Brain pericyte (primary cell): ENCODE measurements around the gene CCDC183.

Source experiments
- DNase-seq: peaks from one replicate; pipeline ENCODE4 v3.0.0-alpha.2; 2012; ENCODE audit warnings: low read depth, low spot score

Gene CCDC183

DNA sequence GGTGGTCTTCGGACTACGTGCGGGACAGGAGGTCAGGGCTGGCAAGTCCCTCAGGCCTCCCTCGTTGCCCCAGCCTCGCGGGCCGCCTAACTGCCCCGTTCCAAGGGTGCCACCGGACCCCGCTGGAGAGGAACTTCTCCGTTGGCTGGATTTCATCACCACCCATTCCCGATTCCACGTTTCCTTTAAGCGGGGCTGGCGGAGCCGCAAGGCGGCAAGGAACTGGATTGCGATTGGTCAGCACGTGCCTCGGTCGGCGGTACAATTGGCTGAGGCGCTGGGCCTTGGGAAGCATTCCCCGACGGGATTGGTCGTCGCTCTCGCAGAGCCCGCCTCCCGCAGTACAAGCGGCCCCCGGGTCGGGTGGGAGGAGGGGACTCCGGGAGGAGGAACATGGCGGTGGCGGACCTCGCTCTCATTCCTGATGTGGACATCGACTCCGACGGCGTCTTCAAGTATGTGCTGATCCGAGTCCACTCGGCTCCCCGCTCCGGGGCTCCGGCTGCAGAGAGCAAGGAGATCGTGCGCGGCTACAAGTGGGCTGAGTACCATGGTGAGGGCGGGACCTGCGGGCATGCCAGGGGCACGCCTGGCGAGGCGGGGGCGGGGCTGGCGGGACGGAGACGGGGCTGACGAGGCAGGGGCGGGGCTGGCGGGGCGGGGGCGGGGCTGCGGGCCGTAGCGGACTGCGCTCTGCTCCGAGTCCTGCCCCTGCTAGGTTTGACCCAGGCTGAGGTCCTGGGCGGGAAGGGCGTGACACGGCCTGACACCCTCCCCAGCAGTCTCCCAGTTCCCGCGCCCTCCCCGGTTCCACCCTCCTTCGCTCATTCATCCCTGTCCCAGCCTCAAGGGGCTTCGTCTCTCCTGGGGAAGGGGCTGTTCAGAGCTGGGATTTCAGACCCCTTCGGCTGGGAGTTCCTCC, 53.2 kb downstream of the CCDC183 start, which contains the start of gene PHPT1:
TSS of gene PHPT1 (plus strand) at position 372 of the 922 bp plus-strand sequence. CDS start at position 394, 22 bp downstream.
- peak; percentile 98 for DNase-seq

DNA sequence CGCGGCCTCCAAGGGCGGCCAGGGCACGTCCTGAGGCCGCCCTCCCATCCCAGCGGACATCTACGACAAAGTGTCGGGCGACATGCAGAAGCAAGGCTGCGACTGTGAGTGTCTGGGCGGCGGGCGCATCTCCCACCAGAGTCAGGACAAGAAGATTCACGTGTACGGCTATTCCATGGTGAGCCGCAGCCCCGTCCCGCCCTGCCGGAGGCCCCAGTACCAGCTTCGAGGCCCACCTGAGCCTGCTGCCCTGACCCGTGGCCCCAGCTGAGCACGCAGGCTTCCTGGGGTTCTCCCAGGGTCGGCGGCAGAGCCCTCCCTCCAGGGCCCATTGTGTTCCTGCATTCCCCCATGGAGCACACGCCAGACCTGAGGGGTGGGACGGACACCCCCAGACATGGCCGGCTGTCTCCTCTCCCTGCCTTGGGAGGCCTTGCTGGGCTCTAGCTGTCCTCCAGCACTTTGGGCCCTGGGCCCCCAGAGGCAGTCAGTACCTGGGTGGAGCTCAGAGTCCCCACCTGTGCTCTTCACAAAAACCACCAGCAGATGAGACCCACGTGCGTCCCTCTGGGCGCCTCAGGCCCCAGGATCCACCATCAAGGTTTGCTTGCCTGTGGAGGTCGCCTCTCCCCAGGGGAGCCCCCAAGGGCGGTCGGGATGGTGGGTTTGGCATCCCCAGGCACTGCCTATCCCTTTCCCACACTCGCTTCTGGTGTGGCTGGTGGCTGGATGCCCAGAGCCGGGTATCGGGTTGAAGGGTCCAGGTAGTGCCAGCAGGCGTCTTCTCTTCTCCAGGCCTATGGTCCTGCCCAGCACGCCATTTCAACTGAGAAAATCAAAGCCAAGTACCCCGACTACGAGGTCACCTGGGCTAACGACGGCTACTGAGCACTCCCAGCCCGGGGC, 54.1 kb downstream of the CCDC183 start:
- DNase-seq, result no peak

DNA sequence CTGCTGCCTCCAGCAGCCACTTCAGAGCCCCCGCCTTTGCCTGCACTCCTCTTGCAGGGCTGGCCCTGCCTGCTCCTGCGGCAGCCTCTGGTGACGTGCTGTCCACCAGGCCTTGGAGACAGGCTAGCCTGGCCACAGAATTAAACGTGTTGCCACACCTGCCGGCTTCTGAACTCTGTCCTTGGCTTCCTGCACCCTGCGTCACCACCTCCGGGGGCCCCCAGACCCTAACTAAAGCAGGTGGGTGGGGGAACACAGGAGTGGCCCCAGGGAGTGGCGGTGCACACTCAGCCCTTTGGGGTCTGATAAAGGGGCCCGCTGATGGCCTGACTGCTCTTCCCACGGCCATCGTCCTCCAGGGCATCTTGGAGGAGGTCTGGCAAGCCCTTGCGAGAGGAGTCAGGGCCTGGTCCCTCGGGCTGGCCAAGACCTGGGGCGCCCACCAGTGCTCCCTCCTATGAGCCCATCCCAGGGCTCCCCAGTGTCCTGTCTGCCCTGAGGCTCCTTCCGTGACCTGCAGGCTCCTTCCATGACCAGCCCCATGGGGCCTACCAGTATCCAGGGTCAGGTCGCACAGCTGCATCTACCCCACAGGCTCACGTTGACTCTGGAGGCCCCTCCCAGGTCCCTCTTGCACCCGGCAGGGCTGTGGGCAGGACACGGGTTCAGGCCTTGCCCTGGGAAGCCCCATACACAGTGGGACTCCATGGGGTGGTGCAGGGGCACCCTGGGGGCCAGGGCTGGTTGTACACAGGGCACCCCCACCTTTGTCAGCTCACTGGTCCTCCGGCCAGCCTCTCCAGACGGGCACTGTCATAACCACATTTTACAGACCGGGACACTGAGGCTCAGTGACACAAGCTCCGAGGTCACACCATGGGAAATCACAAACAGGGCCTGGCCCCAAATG, 55.0 kb downstream of the CCDC183 start:
- DNase-seq, result no peak

DNA sequence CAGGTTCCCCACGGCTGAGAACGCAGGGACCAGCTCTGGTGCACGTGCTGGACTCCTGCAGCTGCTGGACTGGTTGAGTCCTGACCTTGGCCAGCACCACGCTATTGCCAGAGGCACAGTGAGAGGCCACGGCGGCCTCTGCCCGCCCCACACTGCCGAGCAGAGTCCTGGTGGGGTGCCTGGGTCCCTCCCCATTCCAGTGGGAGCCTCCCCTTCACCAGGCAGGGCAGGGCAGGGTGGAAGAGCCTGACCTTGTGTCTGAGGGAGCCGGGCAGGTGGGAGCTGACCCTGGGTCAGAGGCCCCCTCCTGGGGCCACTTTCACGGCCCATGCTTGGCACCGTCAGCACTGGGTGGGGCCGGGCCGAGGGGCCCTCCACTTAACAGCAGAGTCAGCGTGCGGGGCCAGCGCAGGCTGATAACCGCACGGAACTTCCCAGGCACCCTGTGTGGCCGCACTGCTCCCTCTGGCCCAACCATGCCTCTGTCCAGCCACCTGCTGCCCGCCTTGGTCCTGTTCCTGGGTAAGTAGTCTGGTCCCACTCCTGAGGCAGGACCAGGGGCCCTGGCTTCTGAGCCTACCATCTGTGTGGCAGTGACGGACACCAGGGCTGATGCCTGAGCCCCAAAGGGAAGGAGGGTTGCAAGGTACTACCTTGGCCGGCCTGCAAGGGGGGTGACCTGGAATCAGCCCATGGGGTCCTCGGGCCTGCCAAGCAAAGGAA, 56.0 kb downstream of the CCDC183 start, which contains the start of gene MAMDC4:
TSS of gene MAMDC4 (plus strand) at position 406 of the 723 bp plus-strand sequence. CDS start at position 477, 71 bp downstream.
- no peak for DNase-seq

DNA sequence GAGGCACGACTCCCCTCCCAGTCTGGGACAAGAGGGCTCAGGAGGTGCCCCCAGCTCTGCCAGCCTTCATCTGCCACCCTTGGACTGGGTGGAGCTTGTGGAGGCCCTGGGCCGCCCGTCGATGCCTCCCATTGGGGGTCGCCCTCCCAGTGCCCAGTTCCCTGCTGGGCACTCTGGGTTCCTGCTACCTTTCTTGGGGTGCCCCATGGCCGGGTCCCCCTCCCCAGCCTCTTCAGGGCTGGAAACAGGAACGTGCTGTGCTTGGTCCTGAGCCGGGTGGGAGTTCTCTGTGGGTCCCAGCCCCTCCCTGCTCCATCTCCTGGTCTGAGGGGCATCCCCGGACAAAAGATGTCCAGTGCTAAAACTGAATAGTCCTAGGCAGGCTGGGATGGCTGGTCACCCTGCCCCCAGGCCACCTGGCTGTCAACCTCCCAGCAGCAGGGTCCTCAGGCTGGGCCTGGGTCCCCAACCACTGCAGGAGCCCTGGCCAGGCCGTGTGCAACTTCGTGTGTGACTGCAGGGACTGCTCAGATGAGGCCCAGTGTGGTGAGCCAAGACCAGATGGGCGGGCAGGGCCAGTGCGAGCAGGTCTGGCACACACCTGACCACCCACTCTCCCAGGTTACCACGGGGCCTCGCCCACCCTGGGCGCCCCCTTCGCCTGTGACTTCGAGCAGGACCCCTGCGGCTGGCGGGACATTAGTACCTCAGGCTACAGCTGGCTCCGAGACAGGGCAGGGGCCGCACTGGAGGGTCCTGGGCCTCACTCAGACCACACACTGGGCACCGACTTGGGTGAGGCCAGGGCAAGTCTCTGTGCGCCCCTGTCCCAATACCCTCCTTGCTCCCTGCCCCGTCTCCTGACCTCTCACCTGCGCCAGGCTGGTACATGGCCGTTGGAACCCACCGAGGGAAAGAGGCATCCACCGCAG, 56.8 kb downstream of the CCDC183 start:
- DNase-seq, result no peak

DNA sequence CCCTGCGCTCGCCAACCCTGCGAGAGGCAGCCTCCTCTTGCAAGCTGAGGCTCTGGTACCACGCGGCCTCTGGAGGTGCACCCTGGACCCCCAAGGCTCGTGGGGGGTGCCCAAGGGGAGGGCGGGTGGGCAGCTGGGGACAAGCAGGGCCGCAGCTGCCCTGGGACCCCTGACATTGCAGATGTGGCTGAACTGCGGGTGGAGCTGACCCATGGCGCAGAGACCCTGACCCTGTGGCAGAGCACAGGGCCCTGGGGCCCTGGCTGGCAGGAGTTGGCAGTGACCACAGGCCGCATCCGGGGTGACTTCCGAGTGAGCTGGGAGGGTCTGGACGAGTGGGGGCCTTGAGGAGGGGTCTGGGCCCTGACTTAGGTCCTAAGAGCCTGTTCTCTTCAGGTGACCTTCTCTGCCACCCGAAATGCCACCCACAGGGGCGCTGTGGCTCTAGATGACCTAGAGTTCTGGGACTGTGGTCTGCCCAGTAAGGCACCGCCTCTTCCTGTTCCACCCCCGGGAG, 57.5 kb downstream of the CCDC183 start:
- no peak for DNase-seq

DNA sequence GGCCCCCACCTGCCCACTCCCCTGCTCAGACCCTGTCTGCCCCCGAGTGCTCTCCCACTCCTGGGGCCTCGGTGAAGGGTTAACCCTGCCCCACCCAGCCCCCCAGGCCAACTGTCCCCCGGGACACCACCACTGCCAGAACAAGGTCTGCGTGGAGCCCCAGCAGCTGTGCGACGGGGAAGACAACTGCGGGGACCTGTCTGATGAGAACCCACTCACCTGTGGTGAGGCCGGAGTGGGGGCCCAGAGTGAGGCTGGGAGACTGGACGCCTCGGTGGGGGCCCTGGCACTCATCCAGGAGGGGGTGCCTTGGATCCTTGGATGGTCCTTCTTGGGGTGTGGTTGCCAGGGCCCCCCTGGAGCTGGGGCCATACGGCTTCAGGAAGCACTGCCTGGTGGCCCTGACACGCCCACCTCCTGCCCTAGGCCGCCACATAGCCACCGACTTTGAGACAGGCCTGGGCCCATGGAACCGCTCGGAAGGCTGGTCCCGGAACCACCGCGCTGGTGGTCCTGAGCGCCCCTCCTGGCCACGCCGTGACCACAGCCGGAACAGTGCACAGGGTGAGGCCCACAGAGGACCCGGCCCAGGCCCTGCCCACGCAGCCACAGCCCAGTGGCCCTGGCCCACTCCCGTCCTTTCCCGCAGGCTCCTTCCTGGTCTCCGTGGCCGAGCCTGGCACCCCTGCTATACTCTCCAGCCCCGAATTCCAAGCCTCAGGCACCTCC, 58.1 kb downstream of the CCDC183 start:
- no peak for DNase-seq

DNA sequence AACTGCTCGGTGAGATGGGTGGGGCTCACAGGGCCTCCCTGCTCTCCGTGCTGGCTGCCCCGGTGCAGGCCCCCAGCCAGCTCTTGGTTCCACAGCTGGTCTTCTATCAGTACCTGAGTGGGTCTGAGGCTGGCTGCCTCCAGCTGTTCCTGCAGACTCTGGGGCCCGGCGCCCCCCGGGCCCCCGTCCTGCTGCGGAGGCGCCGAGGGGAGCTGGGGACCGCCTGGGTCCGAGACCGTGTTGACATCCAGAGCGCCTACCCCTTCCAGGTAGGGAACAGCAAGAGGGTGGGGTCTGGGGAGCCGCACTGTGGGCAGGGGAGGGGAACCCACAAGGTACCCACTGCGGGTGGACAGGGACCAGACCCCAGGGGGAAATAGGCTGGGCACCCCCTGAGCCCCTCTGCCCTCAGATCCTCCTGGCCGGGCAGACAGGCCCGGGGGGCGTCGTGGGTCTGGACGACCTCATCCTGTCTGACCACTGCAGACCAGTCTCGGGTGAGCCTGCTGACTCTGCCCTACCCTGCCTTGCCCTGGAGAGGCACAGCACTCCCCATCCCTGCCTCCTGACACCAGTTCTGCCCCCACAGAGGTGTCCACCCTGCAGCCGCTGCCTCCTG, 58.8 kb downstream of the CCDC183 start:
- no peak for DNase-seq

DNA sequence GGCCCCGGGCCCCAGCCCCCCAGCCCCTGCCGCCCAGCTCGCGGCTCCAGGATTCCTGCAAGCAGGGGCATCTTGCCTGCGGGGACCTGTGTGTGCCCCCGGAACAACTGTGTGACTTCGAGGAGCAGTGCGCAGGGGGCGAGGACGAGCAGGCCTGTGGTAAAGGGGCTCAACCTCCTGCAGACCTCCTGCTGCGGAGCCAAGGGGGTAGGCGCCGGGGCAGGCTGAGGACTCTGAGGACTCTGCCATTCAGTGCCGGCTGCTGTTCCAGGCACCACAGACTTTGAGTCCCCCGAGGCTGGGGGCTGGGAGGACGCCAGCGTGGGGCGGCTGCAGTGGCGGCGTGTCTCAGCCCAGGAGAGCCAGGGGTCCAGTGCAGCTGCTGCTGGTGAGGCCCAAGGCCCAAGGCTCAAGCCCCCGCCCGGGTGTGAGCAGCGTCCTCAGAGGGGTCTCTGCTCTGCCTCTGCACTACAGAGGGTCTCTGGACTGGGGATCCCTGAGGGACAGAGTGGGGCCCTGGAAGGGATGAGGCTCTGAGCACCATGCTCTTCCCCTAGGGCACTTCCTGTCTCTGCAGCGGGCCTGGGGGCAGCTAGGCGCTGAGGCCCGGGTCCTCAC, 59.4 kb downstream of the CCDC183 start:
- DNase-seq, result no peak

DNA sequence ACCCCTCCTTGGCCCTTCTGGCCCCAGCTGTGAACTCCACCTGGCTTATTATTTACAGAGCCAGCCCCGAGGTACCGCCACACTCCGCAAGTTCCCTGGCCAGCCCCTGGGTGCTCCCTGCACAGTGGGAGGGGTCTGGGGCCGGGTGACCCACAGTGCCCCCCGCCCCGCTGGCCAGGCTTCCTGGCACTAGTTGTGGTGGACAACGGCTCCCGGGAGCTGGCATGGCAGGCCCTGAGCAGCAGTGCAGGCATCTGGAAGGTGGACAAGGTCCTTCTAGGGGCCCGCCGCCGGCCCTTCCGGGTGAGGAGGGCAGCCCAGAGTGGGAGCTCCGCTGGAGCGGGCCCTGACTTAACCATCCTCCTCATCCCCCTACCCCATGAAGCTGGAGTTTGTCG, 59.9 kb downstream of the CCDC183 start:
- DNase-seq, result no peak

DNA sequence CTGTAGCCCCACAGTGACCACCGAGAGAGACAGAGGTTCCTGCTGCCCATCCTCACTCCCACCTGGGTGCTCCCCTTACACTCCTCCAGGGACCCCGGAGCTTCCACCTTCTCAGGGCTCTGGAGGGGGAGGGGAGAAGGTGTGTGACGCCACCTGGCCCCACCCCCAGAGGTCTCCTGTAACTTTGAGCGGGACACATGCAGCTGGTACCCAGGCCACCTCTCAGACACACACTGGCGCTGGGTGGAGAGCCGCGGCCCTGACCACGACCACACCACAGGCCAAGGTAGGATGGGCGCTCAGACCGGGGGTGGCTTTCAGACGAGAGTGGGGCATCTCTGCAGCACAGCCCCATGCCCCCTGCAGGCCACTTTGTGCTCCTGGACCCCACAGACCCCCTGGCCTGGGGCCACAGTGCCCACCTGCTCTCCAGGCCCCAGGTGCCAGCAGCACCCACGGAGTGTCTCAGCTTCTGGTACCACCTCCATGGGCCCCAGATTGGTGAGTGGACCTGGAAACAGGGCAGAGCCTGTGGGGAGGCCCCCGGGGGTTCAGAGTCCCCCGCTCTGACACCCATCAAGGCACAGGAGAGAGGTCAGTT, 60.5 kb downstream of the CCDC183 start:
- DNase-seq, result no peak

DNA sequence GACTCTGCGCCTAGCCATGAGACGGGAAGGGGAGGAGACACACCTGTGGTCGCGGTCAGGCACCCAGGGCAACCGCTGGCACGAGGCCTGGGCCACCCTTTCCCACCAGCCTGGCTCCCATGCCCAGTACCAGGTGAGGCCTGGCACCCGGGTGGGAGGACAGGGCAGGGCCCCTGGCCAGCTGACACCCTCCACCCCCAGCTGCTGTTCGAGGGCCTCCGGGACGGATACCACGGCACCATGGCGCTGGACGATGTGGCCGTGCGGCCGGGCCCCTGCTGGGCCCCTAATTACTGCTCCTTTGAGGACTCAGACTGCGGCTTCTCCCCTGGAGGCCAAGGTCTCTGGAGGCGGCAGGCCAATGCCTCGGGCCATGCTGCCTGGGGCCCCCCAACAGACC, 61.0 kb downstream of the CCDC183 start:
- DNase-seq, result no peak
